Measurements from ENCODE around the gene RNASET2. TPM values are rescaled to one million over a fixed set of nuclear protein-coding genes. Genes with fewer than 3 reads are reported as not detected.

The RNASET2 gene
- total and polyA plus RNA-seq, 10 of the 15 experiments (the other 5 are each of a cell fraction or from before 2014, with no cell fraction given): 5.5 to 225 (median 50.2) TPM

GRCh38 chr6:166977621-166978525 lies 21.5 kb upstream of the RNASET2 start:
- Histone ChIP-seq H3K79me2 (ENCODE audit: control insufficient read depth, insufficient read depth, low read length) (no peaks in the 10 kb centered on the region), H3K27me3 (replicated peaks in 1 of 2; ENCODE audit: control insufficient read depth in 2 of 2, insufficient read depth in 2 of 2, low read length in 1 of 2) (no peaks in the 10 kb centered on the region), H3K36me3 (ENCODE audit: control insufficient read depth in 2 of 2, insufficient read depth in 2 of 2, low read length in 1 of 2) (peaks cover 0 to 3% of the 10 kb centered on the region in 2 experiments; a peak in 1 of 4 replicates), H3K4me3 (no peak overlapping the region), H3K9ac (ENCODE audit: control insufficient read depth, insufficient read depth, low read length) (no peak overlapping the region), H3K27ac (ENCODE audit: control insufficient read depth, insufficient read depth) (no peak overlapping the region), H2AFZ (ENCODE audit: control insufficient read depth, low read depth, low read length) (no peak overlapping the region), H3K4me2 (ENCODE audit: control insufficient read depth, insufficient read depth) (no peak overlapping the region), H3K4me1 (ENCODE audit: control insufficient read depth, insufficient read depth, low read length) (no peaks in the 10 kb centered on the region), H3K9me3 (replicated peaks; ENCODE audit: control insufficient read depth, insufficient read depth, low read length) (no peaks in the 10 kb centered on the region), H4K20me1 (ENCODE audit: control insufficient read depth, insufficient read depth) (no peaks in the 10 kb centered on the region)
- in situ Hi-C loops (cut with MboI) (no loop called here), intact Hi-C loops (cut with micrococcal nuclease; ENCODE audit: unreplicated experiment) (no loop called here)
- RAD21 ChIA-PET (ENCODE audit: unreplicated experiment): no interaction called here
- BruUV-seq (replicated peaks): no TSS peak
- SMC1A ChIA-PET (ENCODE audit: uncharacterized antibody, unreplicated experiment): interaction anchor here (1.5 to 5.6 kb wide), 2 partner anchors 12 to 14 kb away, joined by 3 to 36 read pairs; no protein-coding TSS in a partner anchor
- TF ChIP-seq HDAC6 (IDR thresholded peaks at IDR 0.05; ENCODE audit: unreplicated experiment): no peak
- TF ChIP-seq ESRRA (IDR thresholded peaks at IDR 0.05; ENCODE audit: low read length): no peak
- TF ChIP-seq CHD1 (IDR thresholded peaks at IDR 0.05; ENCODE audit: low read depth, low read length): no peak
- TF ChIP-seq HSF1 (IDR thresholded peaks at IDR 0.05; ENCODE audit: low read depth, low read length): no peak
- TF ChIP-seq, protein P1, sequence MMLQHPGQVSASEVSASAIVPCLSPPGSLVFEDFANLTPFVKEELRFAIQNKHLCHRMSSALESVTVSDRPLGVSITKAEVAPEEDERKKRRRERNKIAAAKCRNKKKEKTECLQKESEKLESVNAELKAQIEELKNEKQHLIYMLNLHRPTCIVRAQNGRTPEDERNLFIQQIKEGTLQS (IDR thresholded peaks at IDR 0.05; ENCODE audit: borderline replicate concordance, extremely low read depth, low read depth, low read length): no peak
- TF ChIP-seq MLLT1 (IDR thresholded peaks at IDR 0.05): no peak
- TF ChIP-seq SKIL (IDR thresholded peaks at IDR 0.05; ENCODE audit: low read depth, poor library complexity, severe bottlenecking): no peak
- TF ChIP-seq BACH1 (IDR thresholded peaks at IDR 0.05; ENCODE audit: borderline replicate concordance): no peak
- no peak for TF ChIP-seq MYB (IDR thresholded peaks at IDR 0.05; ENCODE audit: borderline replicate concordance, low read depth, low read length)
- TF ChIP-seq DPF2 (IDR thresholded peaks at IDR 0.05): no peak
- TF ChIP-seq BRCA1 (IDR thresholded peaks at IDR 0.05; ENCODE audit: low read depth, low read length): no peak
- TF ChIP-seq YY1 (IDR thresholded peaks at IDR 0.05; ENCODE audit: low read depth, low read length): no peak
- TF ChIP-seq ZSCAN29 (IDR thresholded peaks at IDR 0.05): no peak
- TF ChIP-seq BCL11A (IDR thresholded peaks at IDR 0.05; ENCODE audit: low read depth, low read length): no peak
- TF ChIP-seq ZNF207 (IDR thresholded peaks at IDR 0.05; ENCODE audit: borderline replicate concordance): no peak
- 97% methylated on average over 9 of the region's 9 CpGs for WGBS (ENCODE audit: insufficient coverage, insufficient replicate concordance, low lambda C conversion rate, missing lambda C conversion rate)
- no peak for FAIRE-seq
- POLR2A ChIA-PET: interaction anchor here (0.6 kb wide), 1 partner anchor 29 kb away, joined by 4 read pairs; no protein-coding TSS in a partner anchor
- DNase-seq (ENCODE audit: low read depth, low spot score): no peak
- CTCF ChIA-PET: interaction anchor here (0.9 to 6.0 kb wide), 2 partner anchors 12 to 191 kb away, joined by 3 to 43 read pairs; no protein-coding TSS in a partner anchor
- ATAC-seq: no peak

All from GM12878 (cell line).